Lower leg skin (tissue), 4 donors: ENCODE data around the gene SULT2B1. TPM values are rescaled to one million over a fixed set of nuclear protein-coding genes. Genes with fewer than 3 reads are reported as not detected.

ENCODE experiments used
- DNase-seq, 2 donors: peaks; one replicate each; pipeline ENCODE4 v3.0.0-alpha.2; 2019; ENCODE audit warnings: low spot score in 2 of 2
- H3K4me3 ChIP-seq: fragments of 200-600 bp; sonication (generic); 2 replicates; pipeline ENCODE4 v1.5.1; 2017; ENCODE audit warnings: mild to moderate bottlenecking, low read depth; ENCODE audit not compliant: poor library complexity, severe bottlenecking
- CTCF ChIP-seq, 3 donors: fragments of 450-650 bp; IDR thresholded peaks; one replicate each; pipeline ENCODE4 v1.5.1; 2016; ENCODE audit warnings: antibody characterized with exemption in 3 of 3, mild to moderate bottlenecking in 3 of 3, moderate library complexity in 2 of 3
- POLR2A ChIP-seq, 2 donors: fragments of 450-650 bp; IDR thresholded peaks; one replicate each; pipeline ENCODE4 v1.6.1; 2016 to 2017; ENCODE audit warnings: antibody characterized with exemption in 2 of 2, mild to moderate bottlenecking in 1 of 2, moderate library complexity in 1 of 2
- WGBS, 2 donors: methylation state at CpG; one replicate each; pipeline ENCODE4 v1.1.5; 2018; 5-methylcytosine and 5-hydroxymethylcytosine counted together
- intact Hi-C: fragments of 100-400 bp; cut with DNase I; formaldehyde crosslinking; loops from one replicate; pipeline ENCODE4 v1.15.0; 2023; ENCODE audit warnings: low total_unique reads
- total RNA-seq, 4 donors: library from RNA; depleted of rRNA; stranded (reverse); fragments of >200 nt; gene quantifications; one replicate each; pipeline ENCODE4 v1.1.0, GENCODE V29; 2016

The SULT2B1 gene
- total RNA-seq, 4 donors from 2014 or later, result 119 to 191 (median 166) TPM

- intact Hi-C loops, result no loop called here
- 81 to 88% methylated on average over 2 of the region's 2 CpGs for WGBS, 2 donors
- no peak for DNase-seq
- TF ChIP-seq POLR2A (IDR thresholded peaks at IDR 0.05) (no peak), CTCF (IDR thresholded peaks at IDR 0.05) (no peak)
- H3K4me3 ChIP-seq, result no peak overlapping the region
Observed at GRCh38 chr19:48524221-48524620, 27.8 kb upstream of the SULT2B1 start.

- WGBS, 2 donors, result 91 to 96% methylated on average over 5 of the region's 5 CpGs
- TF ChIP-seq CTCF (IDR thresholded peaks at IDR 0.05), result no peak
- no peak for TF ChIP-seq POLR2A (IDR thresholded peaks at IDR 0.05)
- intact Hi-C loops, result no loop called here
- no peak for DNase-seq
- no peak overlapping the region for H3K4me3 ChIP-seq
Observed at GRCh38 chr19:48524732-48525131, 27.2 kb upstream of the SULT2B1 start.

DNA sequence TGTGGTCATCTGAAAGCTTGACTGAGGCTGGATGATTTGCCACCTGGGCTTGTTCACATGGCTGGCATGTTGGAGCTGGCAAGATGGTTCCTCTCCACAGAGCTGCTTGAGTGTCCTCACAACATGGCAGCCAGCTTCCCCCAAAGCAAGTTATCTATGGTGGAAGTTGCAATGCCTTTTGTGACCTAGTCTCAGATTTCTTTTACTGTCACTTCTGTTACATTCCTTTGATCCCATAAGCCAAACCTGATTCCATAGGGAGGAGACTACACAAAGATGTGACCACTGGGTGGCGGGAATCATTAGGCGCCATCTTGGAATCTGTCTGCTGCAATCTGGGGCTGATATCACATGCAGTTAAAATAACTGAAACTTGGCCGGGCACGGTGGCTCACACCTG is 22.8 kb upstream of the SULT2B1 start:
- H3K4me3 ChIP-seq, result no peak overlapping the region
- intact Hi-C loops, result no loop called here
- TF ChIP-seq POLR2A (IDR thresholded peaks at IDR 0.05) (no peak), CTCF (IDR thresholded peaks at IDR 0.05) (no peak)
- WGBS, 2 donors, result 96 to 98% methylated on average over 4 of the region's 4 CpGs
- no peak for DNase-seq

DNA sequence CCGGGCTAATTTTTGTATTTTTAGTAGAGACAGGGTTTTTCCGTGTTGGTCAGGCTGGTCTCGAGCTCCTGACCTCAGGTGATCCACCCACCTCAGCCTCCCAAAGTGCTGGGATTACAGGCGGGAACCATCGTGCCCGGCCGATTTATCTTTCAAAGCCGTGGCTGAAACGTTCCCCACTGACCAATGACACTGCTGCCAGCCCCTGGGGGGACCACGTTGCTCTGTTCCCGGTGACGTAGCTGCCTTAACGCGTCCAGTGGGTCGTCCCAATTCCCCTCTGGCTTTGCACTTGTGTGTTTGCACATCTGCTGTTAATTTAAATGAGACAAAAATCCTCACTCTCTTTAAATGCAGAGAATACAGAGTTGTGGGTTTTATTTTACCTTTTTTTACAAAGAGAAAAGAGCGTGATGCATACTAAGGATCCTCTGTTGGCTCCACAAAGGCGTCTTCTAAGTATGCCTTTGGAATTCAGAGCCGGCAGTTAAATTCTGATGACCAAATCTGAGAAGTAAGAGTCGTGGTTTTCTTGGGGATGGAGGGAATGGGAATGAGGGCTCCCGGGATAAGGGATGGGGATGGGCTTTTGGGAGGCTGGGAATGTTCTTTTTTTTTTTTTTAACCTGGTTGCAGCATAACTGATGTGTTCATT is 21.8 kb upstream of the SULT2B1 start:
- DNase-seq, result no peak
- 47 to 50% methylated on average over 18 to 20 of the region's 20 CpGs for WGBS, 2 donors
- no peak overlapping the region for H3K4me3 ChIP-seq
- TF ChIP-seq CTCF (IDR thresholded peaks at IDR 0.05) (no peak), POLR2A (IDR thresholded peaks at IDR 0.05) (no peak)
- intact Hi-C loops, result no loop called here

GRCh38 chr19:48530770-48531169 is 21.2 kb upstream of the SULT2B1 start:
- DNase-seq, result no peak
- no peak overlapping the region for H3K4me3 ChIP-seq

More at GRCh38 chr19:48530770-48531169, 21.2 kb upstream of the SULT2B1 start:
- intact Hi-C loops, result no loop called here
- WGBS, 2 donors, result 62 to 71% methylated on average over 6 of the region's 6 CpGs
- TF ChIP-seq CTCF (IDR thresholded peaks at IDR 0.05) (no peak), POLR2A (IDR thresholded peaks at IDR 0.05) (no peak)
